Suprapubic skin (tissue), 4 donors: ENCODE measurements around the gene SOD1. TPM values are rescaled to one million over a fixed set of nuclear protein-coding genes. Genes with fewer than 3 reads are reported as not detected.

ENCODE experiments used
- DNase-seq, 2 donors: peaks; one replicate each; pipeline ENCODE4 v3.0.0-alpha.2; 2019; ENCODE audit warnings: low spot score in 2 of 2
- H3K27ac ChIP-seq: fragments of 200-600 bp; sonication (generic); one replicate; pipeline ENCODE4 v1.5.1; 2019
- H3K27me3 ChIP-seq: fragments of 200-600 bp; sonication (generic); one replicate; pipeline ENCODE4 v1.5.1; 2019
- H3K36me3 ChIP-seq: fragments of 200-600 bp; sonication (generic); one replicate; pipeline ENCODE4 v1.5.1; 2019
- H3K4me1 ChIP-seq: fragments of 200-600 bp; sonication (generic); one replicate; pipeline ENCODE4 v1.5.1; 2019
- H3K4me3 ChIP-seq: fragments of 200-600 bp; sonication (generic); one replicate; pipeline ENCODE4 v1.5.1; 2019; ENCODE audit warnings: mild to moderate bottlenecking
- H3K9me3 ChIP-seq: fragments of 200-600 bp; sonication (generic); one replicate; pipeline ENCODE4 v1.5.1; 2019
- CTCF ChIP-seq, 2 donors: fragments of 200-600 bp in 1 of 2; fragments of 450-650 bp in 1 of 2; sonication (generic) in 1 of 2; IDR thresholded peaks; one replicate each; pipeline ENCODE4 v1.5.1; 2016 to 2019; ENCODE audit warnings: antibody characterized with exemption in 2 of 2, mild to moderate bottlenecking in 1 of 2, moderate library complexity in 1 of 2
- EP300 ChIP-seq: sonication (generic); formaldehyde crosslinking; IDR thresholded peaks from one replicate; pipeline ENCODE4 v1.6.1; 2017; ENCODE audit warnings: antibody characterized with exemption
- POLR2A ChIP-seq, 2 donors: fragments of 450-650 bp; IDR thresholded peaks; one replicate each; pipeline ENCODE4 v1.6.1; 2017; ENCODE audit warnings: antibody characterized with exemption in 2 of 2, mild to moderate bottlenecking in 2 of 2, moderate library complexity in 2 of 2
- POLR2AphosphoS5 ChIP-seq, 3 donors: sonication (generic); formaldehyde crosslinking; IDR thresholded peaks; one replicate each; pipeline ENCODE4 v1.6.1; 2017; ENCODE audit warnings: antibody characterized with exemption in 3 of 3
- WGBS: methylation state at CpG from one replicate; pipeline ENCODE4 v1.1.5; 2018; 5-methylcytosine and 5-hydroxymethylcytosine counted together
- total RNA-seq, 4 donors: library from RNA; depleted of rRNA; stranded (reverse); fragments of >200 nt; gene quantifications; one replicate each; pipeline ENCODE4 v1.1.0, GENCODE V29; 2016

The SOD1 gene
- total RNA-seq, 4 donors from 2014 or later = 123 to 173 (median 144) TPM

- DNase-seq = no peak
- Histone ChIP-seq H3K27ac (no peak overlapping the region), H3K4me3 (no peak overlapping the region), H3K9me3 (no peaks in the 10 kb centered on the region), H3K27me3 (no peaks in the 10 kb centered on the region), H3K36me3 (no peaks in the 10 kb centered on the region), H3K4me1 (no peaks in the 10 kb centered on the region)
- WGBS = 71% methylated on average over 9 of the region's 9 CpGs
- TF ChIP-seq CTCF (IDR thresholded peaks at IDR 0.05) = no peak
- TF ChIP-seq EP300 = no peak
- TF ChIP-seq POLR2A (IDR thresholded peaks at IDR 0.05) = no peak
- no peak for TF ChIP-seq POLR2AphosphoS5 (IDR thresholded peaks at IDR 0.05)
Measured at GRCh38 chr21:31616216-31616615, 43.3 kb upstream of the SOD1 start.

- Histone ChIP-seq H3K27ac (no peak overlapping the region), H3K4me1 (no peaks in the 10 kb centered on the region), H3K36me3 (no peaks in the 10 kb centered on the region), H3K27me3 (no peaks in the 10 kb centered on the region), H3K9me3 (no peaks in the 10 kb centered on the region), H3K4me3 (no peak overlapping the region)
- WGBS = 46% methylated on average over 2 of the region's 2 CpGs
- DNase-seq = no peak
- TF ChIP-seq CTCF (IDR thresholded peaks at IDR 0.05) = no peak
- no peak for TF ChIP-seq POLR2A (IDR thresholded peaks at IDR 0.05)
- no peak for TF ChIP-seq POLR2AphosphoS5 (IDR thresholded peaks at IDR 0.05)
- TF ChIP-seq EP300 = no peak
Measured at GRCh38 chr21:31618696-31619430, 40.6 kb upstream of the SOD1 start.

- Histone ChIP-seq H3K27ac (no peak overlapping the region), H3K4me3 (no peak overlapping the region), H3K27me3 (no peaks in the 10 kb centered on the region), H3K9me3 (no peaks in the 10 kb centered on the region), H3K4me1 (no peaks in the 10 kb centered on the region), H3K36me3 (no peaks in the 10 kb centered on the region)
- TF ChIP-seq POLR2AphosphoS5 (IDR thresholded peaks at IDR 0.05) (no peak), EP300 (no peak)
- no peak for DNase-seq
- 78% methylated on average over 3 of the region's 3 CpGs for WGBS
Measured at GRCh38 chr21:31622397-31622796, 37.1 kb upstream of the SOD1 start.

- Histone ChIP-seq H3K36me3 (no peaks in the 10 kb centered on the region), H3K4me3 (no peak overlapping the region), H3K4me1 (no peaks in the 10 kb centered on the region), H3K9me3 (no peaks in the 10 kb centered on the region), H3K27me3 (no peaks in the 10 kb centered on the region), H3K27ac (no peak overlapping the region)
- TF ChIP-seq POLR2A (IDR thresholded peaks at IDR 0.05) (no peak), POLR2AphosphoS5 (IDR thresholded peaks at IDR 0.05) (no peak), CTCF (IDR thresholded peaks at IDR 0.05) (no peak), EP300 (no peak)
- WGBS = 87% methylated on average over 6 of the region's 6 CpGs
- no peak for DNase-seq
Measured at GRCh38 chr21:31623664-31624063, 35.8 kb upstream of the SOD1 start.

- Histone ChIP-seq H3K4me3 (no peak overlapping the region), H3K9me3 (no peaks in the 10 kb centered on the region), H3K27ac (no peak overlapping the region), H3K4me1 (no peaks in the 10 kb centered on the region), H3K27me3 (no peaks in the 10 kb centered on the region), H3K36me3 (no peaks in the 10 kb centered on the region)
- 77% methylated on average over 3 of the region's 3 CpGs for WGBS
- no peak for DNase-seq
- TF ChIP-seq CTCF (IDR thresholded peaks at IDR 0.05) = no peak
- no peak for TF ChIP-seq POLR2AphosphoS5 (IDR thresholded peaks at IDR 0.05)
- TF ChIP-seq EP300 = no peak
- no peak for TF ChIP-seq POLR2A (IDR thresholded peaks at IDR 0.05)
Measured at GRCh38 chr21:31624181-31624580, 35.3 kb upstream of the SOD1 start.
